IPS DF 4.7 (cell line): Measurements from ENCODE around the gene TGFA.

Experiments used
- DNase-seq: peaks from one replicate; pipeline ENCODE4 v3.0.0-alpha.2; 2013; ENCODE audit warnings: low spot score; ENCODE audit errors: extremely low read depth

TGFA gene

GRCh38 chr2:70463997-70464396, 89.6 kb downstream of the TGFA start:
- no peak for DNase-seq

- no peak for DNase-seq
Observed at GRCh38 chr2:70463581-70463980, 90.0 kb downstream of the TGFA start.

- DNase-seq, result no peak
Observed at GRCh38 chr2:70461981-70462876, 91.4 kb downstream of the TGFA start.

GRCh38 chr2:70461414-70461813, 92.2 kb downstream of the TGFA start:
- DNase-seq, result no peak

GRCh38 chr2:70460333-70460732, 93.3 kb downstream of the TGFA start:
- DNase-seq, result peak; percentile 19

- DNase-seq, result no peak
Observed at GRCh38 chr2:70458661-70459060, 95.0 kb downstream of the TGFA start.

GRCh38 chr2:70456585-70457495, 96.8 kb downstream of the TGFA start:
- no peak for DNase-seq

GRCh38 chr2:70454936-70455544, 98.6 kb downstream of the TGFA start:
- DNase-seq, result no peak

- no peak for DNase-seq
Observed at GRCh38 chr2:70450641-70451250, 102.9 kb downstream of the TGFA start.

- no peak for DNase-seq
Observed at GRCh38 chr2:70448041-70448440, 105.6 kb downstream of the TGFA start.

GRCh38 chr2:70443726-70444125, 109.9 kb downstream of the TGFA start:
- DNase-seq, result no peak

- DNase-seq, result no peak
Observed at GRCh38 chr2:70443078-70443465, 110.6 kb downstream of the TGFA start.

- no peak for DNase-seq
Observed at GRCh38 chr2:70442301-70443077, 111.1 kb downstream of the TGFA start.

GRCh38 chr2:70440621-70441020, 113.0 kb downstream of the TGFA start:
- DNase-seq, result no peak

- DNase-seq, result no peak
Observed at GRCh38 chr2:70435138-70435537, 118.5 kb downstream of the TGFA start.

- DNase-seq, result no peak
Observed at GRCh38 chr2:70433315-70433714, 120.3 kb downstream of the TGFA start.

GRCh38 chr2:70431716-70432347, 121.8 kb downstream of the TGFA start:
- no peak for DNase-seq

GRCh38 chr2:70426341-70426740, 127.3 kb downstream of the TGFA start:
- no peak for DNase-seq

- DNase-seq, result no peak
Observed at GRCh38 chr2:70425682-70426301, 127.8 kb downstream of the TGFA start.

- DNase-seq, result no peak
Observed at GRCh38 chr2:70420740-70421139, 132.9 kb downstream of the TGFA start.
